HepG2 (cell line): Measurements from ENCODE around the gene EPHA6.

Experiments
- IKZF4 ChIP-seq: sonication (generic); formaldehyde crosslinking; IDR thresholded peaks from 2 replicates; pipeline ENCODE4 v1.5.1; 2020; ENCODE audit warnings: borderline replicate concordance, mild to moderate bottlenecking, low read depth, missing genetic modification reagents; ENCODE audit errors: not compliant biosample characterization
- POLR2AphosphoS5 ChIP-seq: IDR thresholded peaks from 2 replicates; pipeline ENCODE4 v1.6.1; 2012; ENCODE audit warnings: low read depth, low read length
- YEATS2 ChIP-seq: sonication (generic); formaldehyde crosslinking; IDR thresholded peaks from 2 replicates; pipeline ENCODE4 v1.4.0; 2020; ENCODE audit warnings: missing genetic modification reagents, borderline replicate concordance
- ZNF589 ChIP-seq: sonication (generic); formaldehyde crosslinking; conservative IDR thresholded peaks from 2 replicates; pipeline ENCODE4 v1.8.0; 2022; ENCODE audit warnings: mild to moderate bottlenecking, moderate library complexity, missing genetic modification reagents
- TF ChIP-seq, protein P1 (sequence below): sonication (generic); formaldehyde crosslinking; IDR thresholded peaks from 2 replicates; pipeline ENCODE4 v1.4.0; 2020; ENCODE audit warnings: mild to moderate bottlenecking, missing genetic modification reagents
- TF ChIP-seq, protein P2 (sequence below): sonication (generic); formaldehyde crosslinking; IDR thresholded peaks from 2 replicates; pipeline ENCODE4 v1.5.0; 2020; ENCODE audit warnings: mild to moderate bottlenecking, missing genetic modification reagents, moderate library complexity

DNA sequence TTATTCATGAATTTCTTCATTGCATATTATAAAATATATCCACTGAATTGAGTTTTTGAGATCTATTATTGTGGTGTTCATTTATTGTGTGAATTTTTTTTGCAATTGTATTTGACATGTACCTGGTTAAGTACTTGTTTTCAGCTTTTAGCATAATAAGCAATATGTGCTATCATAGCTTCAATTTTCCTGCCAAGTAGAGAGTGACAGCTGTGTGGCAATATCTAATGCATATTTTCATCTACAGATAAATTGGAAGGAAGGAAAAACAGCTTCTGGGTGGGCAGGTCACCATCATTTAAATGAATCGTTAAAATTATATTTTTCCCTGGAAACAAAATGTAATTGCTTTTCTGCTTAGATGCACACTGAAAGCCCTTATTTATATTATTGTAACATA, 296.9 kb downstream of the EPHA6 start:
- TF ChIP-seq, protein P1, sequence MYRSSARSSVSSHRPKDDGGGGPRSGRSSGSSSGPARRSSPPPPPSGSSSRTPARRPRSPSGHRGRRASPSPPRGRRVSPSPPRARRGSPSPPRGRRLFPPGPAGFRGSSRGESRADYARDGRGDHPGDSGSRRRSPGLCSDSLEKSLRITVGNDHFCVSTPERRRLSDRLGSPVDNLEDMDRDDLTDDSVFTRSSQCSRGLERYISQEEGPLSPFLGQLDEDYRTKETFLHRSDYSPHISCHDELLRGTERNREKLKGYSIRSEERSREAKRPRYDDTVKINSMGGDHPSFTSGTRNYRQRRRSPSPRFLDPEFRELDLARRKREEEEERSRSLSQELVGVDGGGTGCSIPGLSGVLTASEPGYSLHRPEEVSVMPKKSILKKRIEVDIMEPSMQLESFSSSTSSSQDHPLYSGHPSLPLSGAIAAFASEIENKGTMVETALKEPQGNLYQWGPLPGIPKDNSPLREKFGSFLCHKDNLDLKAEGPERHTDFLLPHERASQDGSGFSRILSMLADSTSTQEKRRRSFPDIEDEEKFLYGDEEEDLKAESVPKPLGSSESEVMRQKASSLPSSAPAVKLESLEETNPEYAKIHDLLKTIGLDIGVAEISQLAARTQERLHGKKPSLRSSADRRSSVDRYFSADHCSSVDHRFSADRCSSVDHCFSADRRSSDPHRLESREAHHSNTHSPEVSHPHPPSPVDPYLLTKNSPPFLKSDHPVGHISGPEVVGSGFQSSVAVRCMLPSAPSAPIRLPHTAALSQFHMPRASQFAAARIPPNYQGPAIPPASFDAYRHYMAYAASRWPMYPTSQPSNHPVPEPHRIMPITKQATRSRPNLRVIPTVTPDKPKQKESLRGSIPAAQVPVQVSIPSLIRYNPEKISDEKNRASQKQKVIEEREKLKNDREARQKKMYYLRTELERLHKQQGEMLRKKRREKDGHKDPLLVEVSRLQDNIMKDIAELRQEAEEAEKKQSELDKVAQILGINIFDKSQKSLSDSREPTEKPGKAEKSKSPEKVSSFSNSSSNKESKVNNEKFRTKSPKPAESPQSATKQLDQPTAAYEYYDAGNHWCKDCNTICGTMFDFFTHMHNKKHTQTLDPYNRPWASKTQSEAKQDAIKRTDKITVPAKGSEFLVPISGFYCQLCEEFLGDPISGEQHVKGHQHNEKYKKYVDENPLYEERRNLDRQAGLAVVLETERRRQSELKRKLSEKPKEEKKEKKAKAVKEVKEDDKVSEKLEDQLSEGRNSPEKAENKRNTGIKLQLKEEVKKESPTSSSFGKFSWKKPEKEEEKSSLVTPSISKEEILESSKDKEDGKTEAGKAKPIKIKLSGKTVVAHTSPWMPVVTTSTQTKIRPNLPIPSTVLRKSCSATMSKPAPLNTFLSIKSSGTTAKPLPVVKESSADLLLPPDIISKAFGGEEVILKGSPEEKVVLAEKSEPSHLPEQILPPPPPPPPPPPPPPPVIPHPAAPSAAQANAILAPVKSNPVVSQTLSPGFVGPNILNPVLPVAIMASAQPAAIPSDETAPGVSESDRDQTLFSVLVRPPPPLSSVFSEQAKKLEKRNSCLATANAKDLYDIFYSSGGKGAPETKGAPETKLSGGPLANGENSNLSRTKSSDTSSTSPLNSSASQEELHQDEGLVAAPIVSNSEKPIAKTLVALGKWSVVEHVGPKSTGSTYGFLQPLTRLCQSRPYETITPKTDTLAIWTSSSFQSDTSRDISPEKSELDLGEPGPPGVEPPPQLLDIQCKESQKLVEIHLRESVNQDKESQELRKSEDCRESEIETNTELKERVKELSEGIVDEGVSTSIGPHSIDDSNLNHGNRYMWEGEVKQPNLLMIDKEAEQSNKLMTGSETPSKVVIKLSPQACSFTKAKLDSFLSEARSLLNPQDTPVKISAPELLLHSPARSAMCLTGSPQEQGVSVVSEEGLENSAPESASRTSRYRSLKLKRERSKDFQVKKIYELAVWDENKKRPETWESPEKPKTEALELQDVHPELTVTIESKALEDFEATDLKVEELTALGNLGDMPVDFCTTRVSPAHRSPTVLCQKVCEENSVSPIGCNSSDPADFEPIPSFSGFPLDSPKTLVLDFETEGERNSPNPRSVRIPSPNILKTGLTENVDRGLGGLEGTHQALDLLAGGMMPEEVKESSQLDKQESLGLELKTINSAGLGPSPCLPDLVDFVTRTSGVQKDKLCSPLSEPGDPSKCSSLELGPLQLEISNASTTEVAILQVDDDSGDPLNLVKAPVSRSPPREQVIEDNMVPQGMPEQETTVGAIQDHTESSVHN (CRISPR knock-in tag) = no peak
- TF ChIP-seq POLR2AphosphoS5 (no peak), IKZF4 (CRISPR knock-in tag) (no peak), YEATS2 (CRISPR knock-in tag) (no peak), ZNF589 (CRISPR knock-in tag) (no peak)
- TF ChIP-seq, protein P2, sequence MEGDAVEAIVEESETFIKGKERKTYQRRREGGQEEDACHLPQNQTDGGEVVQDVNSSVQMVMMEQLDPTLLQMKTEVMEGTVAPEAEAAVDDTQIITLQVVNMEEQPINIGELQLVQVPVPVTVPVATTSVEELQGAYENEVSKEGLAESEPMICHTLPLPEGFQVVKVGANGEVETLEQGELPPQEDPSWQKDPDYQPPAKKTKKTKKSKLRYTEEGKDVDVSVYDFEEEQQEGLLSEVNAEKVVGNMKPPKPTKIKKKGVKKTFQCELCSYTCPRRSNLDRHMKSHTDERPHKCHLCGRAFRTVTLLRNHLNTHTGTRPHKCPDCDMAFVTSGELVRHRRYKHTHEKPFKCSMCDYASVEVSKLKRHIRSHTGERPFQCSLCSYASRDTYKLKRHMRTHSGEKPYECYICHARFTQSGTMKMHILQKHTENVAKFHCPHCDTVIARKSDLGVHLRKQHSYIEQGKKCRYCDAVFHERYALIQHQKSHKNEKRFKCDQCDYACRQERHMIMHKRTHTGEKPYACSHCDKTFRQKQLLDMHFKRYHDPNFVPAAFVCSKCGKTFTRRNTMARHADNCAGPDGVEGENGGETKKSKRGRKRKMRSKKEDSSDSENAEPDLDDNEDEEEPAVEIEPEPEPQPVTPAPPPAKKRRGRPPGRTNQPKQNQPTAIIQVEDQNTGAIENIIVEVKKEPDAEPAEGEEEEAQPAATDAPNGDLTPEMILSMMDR (CRISPR knock-in tag) = no peak
